CD4-positive, alpha-beta T cell treated with Interleukin-15 for 4 hours (primary cell): Measurements from ENCODE around the gene PBX3.

ENCODE experiments used
- DNase-seq: peaks from one replicate; pipeline ENCODE4 v3.0.0-alpha.2; 2020; ENCODE audit warnings: low spot score

PBX3 gene

DNA sequence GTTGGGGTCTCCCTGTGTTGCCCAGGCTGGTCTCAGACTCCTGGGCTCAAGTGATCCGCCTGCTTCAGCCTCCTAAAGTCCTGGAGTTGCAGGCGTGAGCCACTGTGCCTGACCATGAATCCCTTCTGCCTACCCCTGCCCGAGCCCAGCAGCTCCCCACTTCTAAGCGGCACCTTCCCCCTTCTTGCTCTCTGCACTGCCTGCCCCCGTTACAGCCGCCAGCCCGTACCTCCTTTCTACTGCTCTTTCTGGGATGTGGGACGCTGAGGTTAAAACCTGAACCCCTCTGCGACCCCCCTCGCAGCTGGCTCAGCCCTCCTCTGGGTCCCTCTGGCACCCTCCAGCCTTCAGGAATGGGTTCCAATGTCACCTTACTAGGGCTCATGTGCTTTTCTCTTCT, 249.6 kb downstream of the PBX3 start:
- DNase-seq: no peak

- no peak for DNase-seq
These were observed 250.1 kb downstream of the PBX3 start for GRCh38 chr9:125997196-125997823.

GRCh38 chr9:125998837-125999503, 251.8 kb downstream of the PBX3 start:
- DNase-seq: no peak

DNA sequence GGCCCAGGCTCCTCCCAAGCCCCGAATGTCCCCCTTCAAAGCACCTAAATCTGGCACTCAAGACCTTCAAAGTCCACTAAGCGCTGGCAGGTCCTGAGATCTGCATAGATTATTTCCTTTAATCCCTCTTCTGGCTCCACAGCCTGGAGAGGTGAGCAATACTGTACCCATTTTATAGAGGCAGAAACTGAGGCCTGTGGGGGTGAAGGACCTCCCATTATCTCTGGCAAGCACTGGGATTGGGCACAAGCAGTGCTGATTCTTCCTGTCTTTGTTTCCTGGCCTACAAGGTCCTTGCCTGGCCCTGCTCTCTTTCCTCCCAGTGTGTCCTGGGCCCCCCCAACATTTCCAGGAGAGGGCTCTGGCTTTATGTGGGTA, 252.3 kb downstream of the PBX3 start:
- DNase-seq: no peak

GRCh38 chr9:126000256-126000655, 253.1 kb downstream of the PBX3 start:
- DNase-seq: no peak

DNA sequence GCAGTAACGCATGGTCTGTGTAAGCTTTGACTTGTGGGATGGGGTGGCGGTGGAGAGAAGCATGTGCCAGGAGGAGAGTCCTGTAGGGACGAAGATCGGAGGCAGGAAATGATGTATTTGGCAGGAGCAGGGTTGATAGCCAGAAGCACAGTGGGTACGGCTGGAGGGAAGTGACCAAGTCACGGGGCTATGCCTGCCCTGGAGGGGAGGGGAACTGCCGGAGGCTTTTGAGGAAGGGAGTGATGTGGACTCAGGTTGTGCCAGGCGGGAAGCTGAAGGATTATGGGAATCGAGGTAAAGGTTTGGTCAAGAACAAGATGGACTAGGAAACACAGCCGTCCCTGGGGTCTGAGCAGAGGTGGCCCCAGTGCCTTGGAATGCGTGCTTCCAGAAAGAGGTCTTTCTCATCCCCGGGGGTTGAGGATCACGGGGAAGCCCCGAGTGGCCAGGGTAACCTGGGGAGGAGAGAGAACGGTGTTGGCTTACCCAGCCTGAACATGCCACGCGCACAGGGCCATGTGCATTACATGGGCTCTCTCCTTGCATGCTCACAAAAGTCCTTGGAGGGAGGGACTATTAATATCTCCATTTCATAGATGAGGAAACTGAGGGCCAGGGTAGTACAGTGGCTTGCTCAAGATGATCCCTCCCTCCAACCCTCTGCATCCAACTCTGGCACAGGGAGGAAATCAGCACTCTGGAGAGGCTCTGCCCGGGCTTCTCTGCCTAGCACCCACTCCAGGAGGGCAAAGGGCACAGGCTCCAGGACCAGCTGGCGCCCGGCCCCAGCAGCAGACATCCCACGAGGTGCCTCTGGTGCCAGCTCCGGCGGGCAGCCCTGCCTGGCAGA, 253.8 kb downstream of the PBX3 start:
- DNase-seq: no peak

DNA sequence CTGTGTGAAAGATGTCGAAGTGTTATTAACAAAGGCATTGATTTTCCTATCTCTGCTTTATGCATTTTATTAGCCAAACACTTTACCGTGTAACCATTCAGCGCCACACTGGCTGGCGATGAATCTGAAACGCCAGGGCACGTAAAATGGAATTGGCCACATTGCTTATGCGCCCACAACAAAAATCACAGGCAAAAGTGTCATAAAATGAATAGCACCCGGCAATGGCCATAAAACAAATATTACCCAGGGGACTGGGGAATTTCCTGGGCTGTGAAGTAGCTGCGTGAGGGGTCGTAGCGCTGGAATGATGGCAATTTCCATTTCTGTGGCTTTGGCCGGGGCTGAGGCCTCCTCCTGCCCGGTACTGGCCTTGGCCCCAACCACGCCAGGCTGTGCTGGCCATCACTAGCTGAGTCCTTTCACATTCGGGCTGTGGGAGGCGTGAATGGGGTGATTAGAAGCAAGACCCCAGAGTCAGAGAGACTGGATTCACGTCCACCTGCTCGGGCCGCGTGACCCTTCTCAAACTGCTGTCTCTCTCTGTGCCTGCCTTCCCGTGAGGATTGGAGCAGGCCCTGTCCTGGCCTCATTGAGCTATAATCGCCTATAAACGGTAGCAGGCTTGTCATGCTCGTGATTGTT, 254.5 kb downstream of the PBX3 start:
- no peak for DNase-seq

DNA sequence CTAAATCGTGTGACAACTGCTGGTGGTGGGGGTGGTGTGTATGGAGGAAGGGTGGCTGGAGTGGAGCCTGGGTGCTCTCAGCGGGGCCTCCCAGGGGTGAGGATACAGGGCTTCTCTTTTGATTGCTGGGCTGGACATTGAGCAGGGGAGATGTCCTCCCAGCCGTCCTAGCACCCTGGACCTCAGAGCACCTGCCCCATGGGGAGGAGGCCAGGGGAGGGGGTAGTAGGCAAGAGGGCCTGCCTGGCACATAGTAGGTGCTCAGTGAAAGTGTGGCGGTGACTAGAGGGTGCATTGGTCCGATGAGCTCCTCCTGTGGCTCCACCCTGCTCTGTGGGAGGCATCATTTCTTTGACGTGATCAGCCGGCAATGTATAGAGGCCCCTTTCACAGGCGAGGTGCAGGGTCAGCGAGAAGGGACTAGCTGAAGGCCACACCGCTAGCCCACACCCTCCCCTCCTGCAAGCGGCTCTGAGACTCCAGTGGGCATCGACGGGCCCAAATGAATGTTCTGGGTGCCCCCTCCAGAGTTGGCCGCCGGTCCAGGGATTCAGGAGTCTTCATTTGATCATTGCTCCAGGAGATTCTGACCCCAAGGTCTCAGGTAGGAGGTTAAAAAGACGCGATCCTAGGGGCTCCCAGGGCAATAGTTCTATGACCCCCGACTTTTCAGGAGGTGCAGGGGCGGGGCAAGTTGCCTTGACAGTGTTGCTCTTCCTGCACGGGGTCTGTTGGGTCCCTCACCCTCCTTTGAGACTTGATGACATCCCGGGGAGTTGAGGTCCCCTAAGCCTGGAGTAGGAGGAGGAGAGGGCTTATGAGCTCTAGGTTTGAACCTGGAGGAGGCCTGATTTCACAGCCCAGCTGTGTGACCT, 255.5 kb downstream of the PBX3 start:
- no peak for DNase-seq

DNA sequence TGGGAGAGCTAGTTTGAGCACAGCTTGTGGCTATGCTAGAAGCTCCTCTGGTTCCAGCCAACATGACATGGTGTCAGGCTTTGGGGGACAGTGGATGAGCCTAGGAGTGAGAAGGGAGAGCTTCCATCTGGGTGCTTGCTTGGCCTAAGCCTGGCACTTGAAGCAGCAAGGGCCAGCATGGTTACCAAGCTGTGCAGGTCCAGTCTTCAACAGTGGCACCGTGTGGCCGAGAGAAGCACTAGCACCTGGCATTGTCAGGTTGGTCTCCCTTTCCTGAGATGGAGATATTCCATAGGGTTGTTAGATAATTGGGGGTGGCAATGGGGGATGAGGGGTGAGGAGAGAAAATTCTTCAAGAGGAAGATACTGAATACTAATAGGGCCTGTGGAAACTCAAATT, 261.9 kb downstream of the PBX3 start:
- no peak for DNase-seq

GRCh38 chr9:126014726-126015125, 267.6 kb downstream of the PBX3 start:
- no peak for DNase-seq

- no peak for DNase-seq
These were observed 268.3 kb downstream of the PBX3 start for GRCh38 chr9:126015424-126015823.

DNA sequence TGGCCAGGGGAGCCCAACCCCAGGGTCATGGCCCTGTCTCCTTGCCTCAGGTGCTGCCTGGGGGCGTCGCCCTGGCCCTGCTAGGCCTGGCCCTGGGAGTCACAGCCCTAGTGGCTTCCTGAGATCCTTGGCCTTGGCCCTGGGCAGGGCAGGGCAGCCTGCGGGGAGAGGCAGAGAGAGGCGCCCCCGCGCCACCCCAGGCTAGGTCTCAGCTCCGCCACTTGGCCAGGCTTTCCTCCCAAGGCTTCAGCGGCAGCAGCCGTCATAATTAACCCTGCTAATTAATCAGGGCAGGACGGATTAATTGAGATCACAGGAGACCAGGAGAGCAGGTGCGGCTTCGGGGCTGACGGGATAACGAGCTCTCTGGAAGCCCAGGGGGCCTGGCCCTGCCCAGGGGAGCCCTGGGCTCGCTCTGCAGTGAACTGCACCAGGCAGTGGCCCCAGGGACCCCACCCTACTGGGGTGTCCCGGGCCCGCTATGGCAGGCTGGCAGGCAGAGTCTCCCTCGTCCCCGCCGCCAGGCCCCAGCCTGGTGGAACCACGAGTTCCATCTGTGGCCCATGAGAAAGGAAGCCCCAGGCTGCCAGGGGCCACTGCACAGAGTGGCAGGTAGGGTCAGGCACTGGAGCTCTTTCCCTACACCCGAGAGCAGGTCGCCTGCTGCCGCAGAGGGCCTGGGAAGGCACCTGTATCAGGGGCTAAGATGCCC, 269.6 kb downstream of the PBX3 start:
- no peak for DNase-seq
